ENCODE measurements around the gene MEIS1. TPM values are rescaled to one million over a fixed set of nuclear protein-coding genes. Genes with fewer than 3 reads are reported as not detected.

The MEIS1 gene
- total and polyA plus RNA-seq, 2 experiments from 2014 or later: 0.16 to 0.28 TPM

- H3K79me2 ChIP-seq (replicated peaks; ENCODE audit: insufficient read depth): no peaks in the 10 kb centered on the region
- no peak overlapping the region for H3K27ac ChIP-seq (ENCODE audit: low read depth)
- no peaks in the 10 kb centered on the region for H3K27me3 ChIP-seq (ENCODE audit: insufficient read depth)
- DNase-seq (ENCODE audit: low spot score) (no peak), ATAC-seq (no peak)
- Mint-ChIP-seq H3K4me1 (peaks cover 16% of the 10 kb centered on the region), H3K36me3 (ENCODE audit: low read depth) (no peaks in the 10 kb centered on the region), H3K27me3 (ENCODE audit: insufficient read depth, low read depth, poor library complexity) (peaks cover 4% of the 10 kb centered on the region), H3K4me3 (no peak overlapping the region), H3K27ac (no peak overlapping the region), H3K9me3 (no peaks in the 10 kb centered on the region)
- H3K4me2 ChIP-seq: no peak overlapping the region
- H2AFZ ChIP-seq: no peak overlapping the region
- H3F3A ChIP-seq (replicated peaks; ENCODE audit: low read depth): no peaks in the 10 kb centered on the region
- TF ChIP-seq ETS1 (IDR thresholded peaks at IDR 0.05) (no peak), STAT1 (IDR thresholded peaks at IDR 0.05; ENCODE audit: unreplicated experiment) (no peak), REST (IDR thresholded peaks at IDR 0.05; ENCODE audit: unreplicated experiment) (no peak), CTCF (conservative IDR thresholded peaks at IDR 0.05; ENCODE audit: low read depth in 2 of 2) (no peak), ZNF114 (CRISPR knock-in tag; IDR thresholded peaks at IDR 0.05) (no peak), ZNF462 (CRISPR knock-in tag; IDR thresholded peaks at IDR 0.05) (no peak)
- H3K9me2 ChIP-seq (ENCODE audit: insufficient read depth): peaks cover 4% of the 10 kb centered on the region; the same call in 1 of the 2 replicates
- H3K4me3 ChIP-seq: no peak overlapping the region
- no peaks in the 10 kb centered on the region for H3K36me3 ChIP-seq (ENCODE audit: insufficient read depth)
- no peaks in the 10 kb centered on the region for H4K20me1 ChIP-seq (replicated peaks; ENCODE audit: insufficient read depth)
- peaks cover 10% of the 10 kb centered on the region for H3K4me1 ChIP-seq (ENCODE audit: insufficient read depth)
Measured at GRCh38 chr2:66477135-66477842, 42.4 kb downstream of the MEIS1 start.
